BE2C (cell line): ENCODE data around the gene CATSPER1.

Source experiments
- DNase-seq: peaks from one replicate; pipeline ENCODE4 v3.0.0-alpha.2; 2020
- H3K27me3 ChIP-seq: fragments of 250-450 bp; sonication (Bioruptor Pico); 2 replicates; pipeline ENCODE4 v1.5.1; 2020; ENCODE audit warnings: mild to moderate bottlenecking
- H3K36me3 ChIP-seq: fragments of 250-450 bp; sonication (Bioruptor Pico); 2 replicates; pipeline ENCODE4 v1.5.1; 2020; ENCODE audit warnings: mild to moderate bottlenecking
- H3K4me1 ChIP-seq: fragments of 250-450 bp; sonication (Bioruptor Pico); 2 replicates; pipeline ENCODE4 v1.5.1; 2020
- H3K4me3 ChIP-seq: 2 replicates; pipeline ENCODE4 v1.5.1; 2011; ENCODE audit warnings: low read depth, low read length
- H3K9me3 ChIP-seq: fragments of 250-450 bp; sonication (Bioruptor Pico); 2 replicates; pipeline ENCODE4 v1.5.1; 2020
- TF ChIP-seq, protein P1 (sequence below): IDR thresholded peaks from 2 replicates; pipeline ENCODE4 v1.5.1; 2012; ENCODE audit warnings: mild to moderate bottlenecking, low read depth, low read length

The CATSPER1 gene

DNA sequence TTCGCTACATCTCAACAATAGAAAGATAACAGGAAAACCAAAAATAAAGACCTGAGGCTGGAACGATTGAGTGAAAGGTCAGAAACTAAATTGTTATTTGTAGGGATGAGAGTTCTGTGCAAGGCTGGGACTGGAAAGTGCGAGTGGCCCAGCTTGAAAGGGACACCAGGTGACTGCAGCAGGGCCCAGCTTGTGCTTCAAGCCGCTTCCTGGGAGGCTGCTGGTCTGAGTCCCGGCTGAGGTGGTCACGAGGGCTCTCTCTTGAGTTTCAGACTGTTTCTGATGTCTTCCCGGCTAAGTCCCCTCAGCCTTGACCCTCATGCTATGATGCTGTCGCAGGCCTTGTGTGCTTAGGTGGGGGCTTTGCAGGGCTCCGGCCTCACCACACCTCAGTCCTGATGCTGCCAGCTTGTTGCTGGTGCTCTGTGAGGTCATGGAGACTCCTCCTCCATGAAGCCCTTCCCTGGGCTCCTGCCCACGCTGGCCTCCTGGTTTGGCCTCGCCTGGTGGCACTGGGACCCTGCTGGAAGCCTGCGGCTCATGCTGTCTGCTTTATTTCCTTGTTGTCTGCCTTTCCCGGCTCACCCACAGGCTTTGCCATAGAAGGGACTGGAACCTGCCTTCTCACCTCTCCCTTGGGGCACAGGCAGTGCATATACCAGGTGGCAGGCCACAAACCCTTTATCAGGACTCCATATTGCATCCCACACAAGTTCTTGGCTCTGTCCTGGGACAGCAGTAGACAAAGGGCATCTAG, 20.0 kb downstream of the CATSPER1 start:
- H3K36me3 ChIP-seq, result peaks cover 20% of the 10 kb centered on the region
- no peaks in the 10 kb centered on the region for H3K9me3 ChIP-seq
- TF ChIP-seq, protein P1, sequence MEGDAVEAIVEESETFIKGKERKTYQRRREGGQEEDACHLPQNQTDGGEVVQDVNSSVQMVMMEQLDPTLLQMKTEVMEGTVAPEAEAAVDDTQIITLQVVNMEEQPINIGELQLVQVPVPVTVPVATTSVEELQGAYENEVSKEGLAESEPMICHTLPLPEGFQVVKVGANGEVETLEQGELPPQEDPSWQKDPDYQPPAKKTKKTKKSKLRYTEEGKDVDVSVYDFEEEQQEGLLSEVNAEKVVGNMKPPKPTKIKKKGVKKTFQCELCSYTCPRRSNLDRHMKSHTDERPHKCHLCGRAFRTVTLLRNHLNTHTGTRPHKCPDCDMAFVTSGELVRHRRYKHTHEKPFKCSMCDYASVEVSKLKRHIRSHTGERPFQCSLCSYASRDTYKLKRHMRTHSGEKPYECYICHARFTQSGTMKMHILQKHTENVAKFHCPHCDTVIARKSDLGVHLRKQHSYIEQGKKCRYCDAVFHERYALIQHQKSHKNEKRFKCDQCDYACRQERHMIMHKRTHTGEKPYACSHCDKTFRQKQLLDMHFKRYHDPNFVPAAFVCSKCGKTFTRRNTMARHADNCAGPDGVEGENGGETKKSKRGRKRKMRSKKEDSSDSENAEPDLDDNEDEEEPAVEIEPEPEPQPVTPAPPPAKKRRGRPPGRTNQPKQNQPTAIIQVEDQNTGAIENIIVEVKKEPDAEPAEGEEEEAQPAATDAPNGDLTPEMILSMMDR, result no peak
- H3K27me3 ChIP-seq, result peaks cover 11% of the 10 kb centered on the region
- DNase-seq, result no peak
- H3K4me1 ChIP-seq, result no peaks in the 10 kb centered on the region; the same call in 1 of the 2 replicates
- H3K4me3 ChIP-seq, result no peak overlapping the region

- TF ChIP-seq, protein P1, result no peak
- Histone ChIP-seq H3K27me3 (no peaks in the 10 kb centered on the region), H3K9me3 (no peaks in the 10 kb centered on the region), H3K4me3 (no peak overlapping the region), H3K4me1 (no peaks in the 10 kb centered on the region; the same call in 1 of the 2 replicates), H3K36me3 (peaks cover 33% of the 10 kb centered on the region)
- no peak for DNase-seq
Observed at GRCh38 chr11:66004186-66004585, 22.1 kb downstream of the CATSPER1 start.

- no peak for DNase-seq
Observed at GRCh38 chr11:66003291-66003690, 23.0 kb downstream of the CATSPER1 start.

GRCh38 chr11:66002648-66003225, 23.5 kb downstream of the CATSPER1 start:
- Histone ChIP-seq H3K4me3 (peak overlapping the region; percentile 89), H3K9me3 (no peaks in the 10 kb centered on the region), H3K27me3 (no peaks in the 10 kb centered on the region), H3K36me3 (peaks cover 48% of the 10 kb centered on the region), H3K4me1 (no peaks in the 10 kb centered on the region)
- TF ChIP-seq, protein P1, result no peak
- DNase-seq, result no peak

More at GRCh38 chr11:66003291-66003690, 23.0 kb downstream of the CATSPER1 start:
- Histone ChIP-seq H3K4me1 (no peaks in the 10 kb centered on the region; the same call in 1 of the 2 replicates), H3K27me3 (no peaks in the 10 kb centered on the region), H3K36me3 (peaks cover 42% of the 10 kb centered on the region), H3K9me3 (no peaks in the 10 kb centered on the region), H3K4me3 (peak overlapping the region; percentile 89)
- TF ChIP-seq, protein P1, result no peak

GRCh38 chr11:66001942-66002647, 24.2 kb downstream of the CATSPER1 start, which contains the start of the genes BANF1 and EIF1AD:
Gene BANF1, plus strand, starts transcription at chr11:66002503. Its CDS starts 748 bp downstream, at chr11:66003251.
Gene EIF1AD, minus strand, starts transcription at chr11:66002157. Its CDS starts 1,768 bp downstream, at chr11:66000389.
- peaks cover 53% of the 10 kb centered on the region for H3K36me3 ChIP-seq

More at GRCh38 chr11:66001942-66002647, 24.2 kb downstream of the CATSPER1 start, which contains the start of the genes BANF1 and EIF1AD:
- peak; percentile 93 for DNase-seq
- TF ChIP-seq, protein P1, result no peak
- no peaks in the 10 kb centered on the region for H3K9me3 ChIP-seq
- H3K27me3 ChIP-seq, result no peaks in the 10 kb centered on the region
- peak within 1 kb of the TSS; percentile 89 for H3K4me3 ChIP-seq
- no peaks in the 10 kb centered on the region for H3K4me1 ChIP-seq
